ENCODE results near the gene GPR143.

Gene GPR143

GRCh38 chrX:9706421-9706820 is 59.2 kb downstream of the GPR143 start:
- no peak for ATAC-seq
- TF ChIP-seq BACH2 (CRISPR knock-in tag; IDR thresholded peaks at IDR 0.05; ENCODE audit: borderline replicate concordance) (no peak), ZC3H10 (CRISPR knock-in tag; IDR thresholded peaks at IDR 0.05) (no peak)

GRCh38 chrX:9704876-9705465 is 60.7 kb downstream of the GPR143 start:
- no peak for TF ChIP-seq TSHZ2 (CRISPR knock-in tag; IDR thresholded peaks at IDR 0.05)
- TF ChIP-seq ZNF565 (CRISPR knock-in tag; conservative IDR thresholded peaks at IDR 0.05; ENCODE audit: low read depth): no peak
- TF ChIP-seq PATZ1 (CRISPR knock-in tag; IDR thresholded peaks at IDR 0.05; ENCODE audit: borderline replicate concordance): no peak
- no peak for ATAC-seq

GRCh38 chrX:9703406-9703805 is 62.2 kb downstream of the GPR143 start:
- ATAC-seq: no peak

More at GRCh38 chrX:9703406-9703805, 62.2 kb downstream of the GPR143 start:
- TF ChIP-seq ISL1 (CRISPR knock-in tag; IDR thresholded peaks at IDR 0.05): no peak
- TF ChIP-seq SNAI2 (CRISPR knock-in tag; IDR thresholded peaks at IDR 0.05): no peak
- no peak for TF ChIP-seq ZFP3 (CRISPR knock-in tag; IDR thresholded peaks at IDR 0.05)
- no peak for TF ChIP-seq ZFP30 (CRISPR knock-in tag; IDR thresholded peaks at IDR 0.05)
- TF ChIP-seq PATZ1 (CRISPR knock-in tag; IDR thresholded peaks at IDR 0.05; ENCODE audit: borderline replicate concordance): no peak
- no peak for TF ChIP-seq PPARA (CRISPR knock-in tag; IDR thresholded peaks at IDR 0.05; ENCODE audit: borderline replicate concordance)
- no peak for TF ChIP-seq ESRRG (CRISPR knock-in tag; IDR thresholded peaks at IDR 0.05)
- no peak for TF ChIP-seq ZNF8 (CRISPR knock-in tag; IDR thresholded peaks at IDR 0.05)
- TF ChIP-seq OSR1 (CRISPR knock-in tag; IDR thresholded peaks at IDR 0.05): no peak
- no peak for TF ChIP-seq GLIS3 (CRISPR knock-in tag; IDR thresholded peaks at IDR 0.05)
- no peak for TF ChIP-seq TOX (CRISPR knock-in tag; IDR thresholded peaks at IDR 0.05; ENCODE audit: borderline replicate concordance)
- TF ChIP-seq CREB5 (CRISPR knock-in tag; IDR thresholded peaks at IDR 0.05; ENCODE audit: low read depth): no peak
- no peak for TF ChIP-seq RARB (CRISPR knock-in tag; IDR thresholded peaks at IDR 0.05)
- TF ChIP-seq TSHZ2 (CRISPR knock-in tag; IDR thresholded peaks at IDR 0.05): no peak
- no peak for TF ChIP-seq CSRNP3 (CRISPR knock-in tag; IDR thresholded peaks at IDR 0.05)
- no peak for TF ChIP-seq ARNTL (CRISPR knock-in tag; IDR thresholded peaks at IDR 0.05; ENCODE audit: borderline replicate concordance, low read depth)
- no peak for TF ChIP-seq TCF4 (CRISPR knock-in tag; IDR thresholded peaks at IDR 0.05; ENCODE audit: borderline replicate concordance)
